ENCODE data around the gene CD68.
A peak's percentile ranks its signal among the peaks of the same experiment; 100 is the strongest.

The CD68 gene, protein sequence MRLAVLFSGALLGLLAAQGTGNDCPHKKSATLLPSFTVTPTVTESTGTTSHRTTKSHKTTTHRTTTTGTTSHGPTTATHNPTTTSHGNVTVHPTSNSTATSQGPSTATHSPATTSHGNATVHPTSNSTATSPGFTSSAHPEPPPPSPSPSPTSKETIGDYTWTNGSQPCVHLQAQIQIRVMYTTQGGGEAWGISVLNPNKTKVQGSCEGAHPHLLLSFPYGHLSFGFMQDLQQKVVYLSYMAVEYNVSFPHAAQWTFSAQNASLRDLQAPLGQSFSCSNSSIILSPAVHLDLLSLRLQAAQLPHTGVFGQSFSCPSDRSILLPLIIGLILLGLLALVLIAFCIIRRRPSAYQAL

DNA sequence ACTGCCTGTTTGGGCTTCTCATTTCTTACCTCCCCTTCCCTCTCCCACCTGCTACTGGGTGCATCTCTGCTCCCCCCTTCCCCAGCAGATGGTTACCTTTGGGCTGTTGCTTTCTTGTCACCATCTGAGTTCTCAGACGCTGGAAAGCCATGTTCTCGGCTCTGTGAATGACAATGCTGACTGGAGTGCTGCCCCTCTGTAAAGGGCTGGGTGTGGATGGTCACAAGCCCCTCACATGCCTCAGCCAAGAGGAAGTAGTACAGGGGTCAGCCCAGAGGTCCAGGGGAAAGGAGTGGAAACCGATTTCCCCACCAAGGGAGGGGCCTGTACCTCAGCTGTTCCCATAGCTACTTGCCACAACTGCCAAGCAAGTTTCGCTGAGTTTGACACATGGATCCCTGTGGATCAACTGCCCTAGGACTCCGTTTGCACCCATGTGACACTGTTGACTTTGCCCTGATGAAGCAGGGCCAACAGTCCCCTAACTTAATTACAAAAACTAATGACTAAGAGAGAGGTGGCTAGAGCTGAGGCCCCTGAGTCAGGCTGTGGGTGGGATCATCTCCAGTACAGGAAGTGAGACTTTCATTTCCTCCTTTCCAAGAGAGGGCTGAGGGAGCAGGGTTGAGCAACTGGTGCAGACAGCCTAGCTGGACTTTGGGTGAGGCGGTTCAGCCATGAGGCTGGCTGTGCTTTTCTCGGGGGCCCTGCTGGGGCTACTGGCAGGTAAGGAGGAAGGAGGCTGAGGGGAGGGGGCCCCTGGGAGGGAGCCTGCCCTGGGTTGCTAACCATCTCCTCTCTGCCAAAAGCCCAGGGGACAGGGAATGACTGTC lies at the start of gene CD68:
TSS of gene CD68 (plus strand) at position 638 of the 833 bp plus-strand sequence. CDS start at position 678, 40 bp downstream.
- peak; percentile 88 for DNase-seq (ENCODE audit: low spot score)

DNA sequence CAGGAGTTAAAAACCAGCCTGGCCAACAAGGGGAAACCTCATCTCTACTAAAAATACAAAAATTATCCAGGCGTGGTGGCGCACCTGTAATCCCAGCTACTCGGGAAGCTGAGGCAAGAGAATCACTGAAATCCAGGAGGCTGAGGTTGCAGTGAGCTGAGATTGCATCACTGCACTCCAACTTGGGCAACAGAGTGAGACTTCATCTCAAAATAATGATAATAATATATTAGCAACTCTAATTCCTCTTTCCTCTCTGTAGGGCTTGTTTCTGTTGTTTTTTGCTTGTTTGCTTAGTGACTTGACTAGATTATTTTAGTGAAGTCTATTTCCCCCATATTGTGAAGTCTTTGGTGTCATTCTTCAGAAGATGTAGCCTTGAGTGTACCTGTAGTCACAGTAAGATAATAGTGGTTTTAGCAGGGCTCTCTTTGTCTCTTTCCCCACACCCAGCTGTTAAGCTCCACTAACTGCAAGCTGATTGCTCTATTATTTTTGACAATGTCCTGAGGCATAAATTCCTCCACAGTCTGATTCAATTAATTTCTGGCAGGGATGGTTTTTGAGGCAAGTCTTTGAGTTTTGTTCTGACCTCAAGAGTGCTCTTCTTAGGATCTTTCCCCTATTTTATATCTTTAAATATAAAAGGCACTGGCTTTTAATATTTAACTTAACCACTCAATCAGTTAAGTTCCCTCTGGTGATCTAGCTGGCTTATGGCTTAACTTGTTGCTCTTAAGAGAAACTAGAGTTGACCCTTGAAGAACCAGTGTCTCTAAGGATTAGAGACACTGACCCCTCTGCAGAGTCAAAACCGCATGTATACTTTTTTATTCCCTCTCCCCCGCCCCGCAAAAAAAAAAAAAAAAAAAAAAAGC lies 49.2 kb upstream of the CD68 start:
- no peak for DNase-seq (ENCODE audit: low spot score)

DNA sequence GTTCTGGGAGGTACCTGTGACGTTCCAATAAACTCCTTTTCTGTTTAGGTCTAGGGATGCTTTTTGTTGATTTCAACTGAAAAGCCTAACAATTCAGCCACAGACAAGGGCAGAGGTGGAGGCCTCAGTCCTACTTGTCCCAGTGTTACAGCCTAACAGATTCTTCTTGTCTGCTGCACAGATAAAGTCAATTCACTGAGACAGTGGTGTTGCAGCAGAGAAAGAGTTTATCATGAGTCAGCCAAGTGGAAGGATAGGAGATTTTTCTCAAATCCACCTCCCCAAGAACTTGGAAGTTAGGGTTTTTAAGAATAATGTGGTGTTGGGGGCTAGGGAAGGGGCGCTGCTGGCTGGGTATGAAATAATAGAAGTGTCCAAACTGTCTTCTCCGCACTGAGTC lies 41.4 kb upstream of the CD68 start:
- no peak for DNase-seq (ENCODE audit: low spot score)

DNA sequence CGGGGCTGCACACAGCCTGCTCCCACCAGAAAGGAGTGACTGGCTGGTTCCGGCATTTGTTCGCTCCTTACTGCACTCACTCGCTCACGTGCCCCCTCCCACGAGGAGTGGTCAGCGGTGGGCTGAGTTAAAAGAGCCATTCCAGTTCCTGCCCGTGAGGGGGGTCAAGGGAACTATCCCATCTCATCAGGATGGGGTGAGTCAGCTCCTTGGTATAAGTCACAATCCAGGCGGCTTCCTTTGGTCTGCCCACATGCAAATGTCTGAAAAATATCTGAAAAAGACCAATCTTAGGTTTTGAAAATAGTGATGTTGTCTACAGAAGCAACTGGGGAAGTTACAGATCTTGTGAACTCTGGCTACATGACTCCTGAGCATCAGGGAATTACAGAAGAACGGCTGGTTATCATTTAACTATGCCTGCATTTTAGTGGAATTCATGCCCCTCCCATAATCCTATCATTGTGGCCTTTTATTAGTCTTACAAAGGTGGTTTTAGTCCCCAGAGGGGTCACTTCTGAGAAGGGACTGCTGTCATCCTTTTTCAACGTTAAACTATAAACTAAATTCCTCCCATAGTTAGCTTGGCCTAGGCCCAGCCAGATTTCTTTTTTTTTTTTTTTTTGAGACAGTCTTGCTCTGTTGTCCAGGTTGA lies 40.4 kb upstream of the CD68 start:
- DNase-seq (ENCODE audit: low spot score) = no peak

DNA sequence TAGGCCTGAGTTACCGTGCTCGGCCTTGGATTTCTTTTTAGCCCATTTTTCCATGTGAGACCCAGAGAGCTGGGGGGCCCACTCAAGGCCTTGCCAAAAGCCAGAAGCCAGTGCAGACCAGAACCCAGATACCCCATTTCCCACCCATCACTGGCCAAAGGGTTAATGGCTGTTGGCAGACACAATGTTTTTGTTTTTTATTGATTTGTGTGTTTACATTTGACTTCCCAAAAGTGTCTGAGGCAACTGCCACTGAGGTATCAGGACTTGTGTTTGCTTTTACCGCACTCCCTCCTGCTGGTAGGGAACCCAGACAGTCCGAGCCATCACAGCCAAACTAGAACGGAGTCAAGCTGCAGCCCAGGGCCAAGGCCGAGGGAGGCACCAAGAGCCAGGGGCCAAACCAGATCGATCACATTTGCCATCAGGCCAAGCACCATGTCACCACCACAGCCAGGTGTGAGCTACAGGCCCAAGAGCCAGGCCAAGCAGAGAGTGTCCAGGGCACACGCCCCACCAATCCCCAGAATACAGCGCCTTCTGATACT lies 38.3 kb upstream of the CD68 start:
- no peak for DNase-seq (ENCODE audit: low spot score)

DNA sequence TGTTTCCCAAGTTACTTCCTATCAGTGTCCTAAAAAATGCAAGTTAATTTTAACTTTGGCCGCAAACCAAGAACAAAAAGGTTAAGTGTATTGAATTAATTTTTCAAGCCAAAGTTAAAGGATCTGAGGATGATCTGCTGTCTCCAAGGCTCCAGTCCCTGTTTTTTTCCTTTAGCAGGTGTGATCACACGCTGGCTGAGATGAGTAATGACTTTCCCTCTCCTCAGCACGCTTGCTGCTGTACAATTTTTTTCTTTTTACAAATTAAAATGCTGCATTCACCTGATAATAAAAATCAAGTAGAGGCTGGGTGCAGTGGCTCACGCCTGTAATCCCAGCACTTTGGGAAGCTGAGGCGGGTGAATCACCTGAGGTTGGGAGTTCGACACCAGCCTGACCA lies 34.5 kb upstream of the CD68 start:
- no peak for DNase-seq (ENCODE audit: low spot score)

DNA sequence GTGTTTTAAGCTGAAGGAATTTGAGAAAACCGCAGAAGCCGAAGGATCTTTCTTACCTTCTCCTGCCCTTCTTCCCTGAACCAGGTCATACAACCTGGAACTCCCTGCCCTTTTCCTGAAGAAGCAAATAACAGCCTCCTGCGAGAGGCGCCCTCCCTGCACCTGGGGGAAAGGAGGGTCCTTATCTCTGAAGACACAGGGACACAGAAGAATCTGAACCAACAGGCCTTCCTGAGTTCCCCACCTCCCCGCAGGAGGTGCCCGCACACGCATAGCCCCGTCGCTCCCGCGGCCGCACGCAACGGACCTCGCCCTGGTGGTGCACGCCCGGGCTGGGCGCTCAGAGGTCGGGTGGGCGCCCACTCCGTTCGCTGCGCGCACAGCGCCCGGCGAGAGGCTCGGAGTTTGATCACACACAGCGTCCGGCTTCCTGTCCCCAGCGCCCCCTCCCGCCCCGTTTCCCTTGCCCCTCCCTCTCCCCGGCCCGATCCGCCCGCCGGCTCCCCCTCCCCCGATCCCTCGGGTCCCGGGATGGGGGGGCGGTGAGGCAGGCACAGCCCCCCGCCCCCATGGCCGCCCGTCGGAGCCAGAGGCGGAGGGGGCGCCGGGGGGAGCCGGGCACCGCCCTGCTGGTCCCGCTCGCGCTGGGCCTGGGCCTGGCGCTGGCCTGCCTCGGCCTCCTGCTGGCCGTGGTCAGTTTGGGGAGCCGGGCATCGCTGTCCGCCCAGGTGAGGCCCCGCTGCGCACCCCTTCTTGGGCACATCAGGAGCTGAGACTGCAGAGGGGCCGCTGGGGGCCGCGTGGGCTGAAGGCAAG lies 30.6 kb upstream of the CD68 start, which contains the start of gene TNFSF12:
TSS of gene TNFSF12 (plus strand) at position 474 of the 816 bp plus-strand sequence. CDS start at position 570, 96 bp downstream.
- DNase-seq (ENCODE audit: low spot score) = peak; percentile 27

DNA sequence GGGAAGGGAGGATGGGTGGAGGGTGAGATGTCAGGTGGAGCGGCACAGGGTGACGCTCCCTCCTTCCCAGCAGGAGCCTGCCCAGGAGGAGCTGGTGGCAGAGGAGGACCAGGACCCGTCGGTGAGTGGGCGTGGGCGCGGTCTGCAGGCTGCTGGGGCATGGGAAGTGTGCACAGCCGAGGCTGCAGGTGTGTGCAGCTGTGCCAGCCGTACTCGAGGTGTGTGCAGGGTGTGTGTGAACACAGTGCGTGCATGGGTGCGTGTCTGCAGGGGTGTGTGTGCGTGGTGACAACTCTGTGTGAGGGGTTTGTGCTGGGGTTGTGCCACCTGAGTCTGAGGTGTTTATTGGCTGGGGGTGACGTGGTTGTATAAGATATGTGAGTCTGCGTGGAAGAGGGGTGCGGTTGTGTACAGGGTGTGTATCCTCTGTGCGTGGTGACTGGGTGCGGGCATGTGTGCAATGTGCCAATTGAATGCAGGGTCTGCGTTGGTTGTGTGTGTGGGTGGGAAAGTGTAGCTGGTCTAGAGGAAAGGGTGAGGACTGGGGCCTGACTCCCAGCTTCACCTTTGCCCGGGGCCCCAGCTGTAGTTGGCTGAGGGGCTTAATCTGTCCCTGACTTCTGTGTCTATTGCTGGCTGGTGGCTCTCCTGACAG lies 29.9 kb upstream of the CD68 start:
- DNase-seq (ENCODE audit: low spot score) = peak; percentile 61

DNA sequence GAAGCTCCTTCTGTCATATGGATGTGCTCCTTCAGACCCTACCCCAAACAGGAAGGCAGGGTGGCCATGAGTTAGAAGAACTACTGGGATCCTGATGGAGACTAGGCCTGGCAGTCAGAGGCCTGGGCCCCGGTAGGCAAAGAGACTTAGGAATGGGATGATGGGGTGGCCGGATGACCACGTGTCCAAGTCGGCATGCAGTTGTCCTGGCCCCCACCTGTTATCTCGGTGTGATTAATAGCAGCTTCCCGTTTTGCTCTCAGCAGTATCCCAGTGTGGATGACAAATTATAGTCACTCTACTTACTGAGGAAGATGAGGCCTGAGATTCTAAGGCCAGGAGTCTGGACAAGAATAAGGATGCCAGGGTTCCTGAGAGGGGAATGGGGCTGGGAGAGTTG lies 29.1 kb upstream of the CD68 start:
- no peak for DNase-seq (ENCODE audit: low spot score)

DNA sequence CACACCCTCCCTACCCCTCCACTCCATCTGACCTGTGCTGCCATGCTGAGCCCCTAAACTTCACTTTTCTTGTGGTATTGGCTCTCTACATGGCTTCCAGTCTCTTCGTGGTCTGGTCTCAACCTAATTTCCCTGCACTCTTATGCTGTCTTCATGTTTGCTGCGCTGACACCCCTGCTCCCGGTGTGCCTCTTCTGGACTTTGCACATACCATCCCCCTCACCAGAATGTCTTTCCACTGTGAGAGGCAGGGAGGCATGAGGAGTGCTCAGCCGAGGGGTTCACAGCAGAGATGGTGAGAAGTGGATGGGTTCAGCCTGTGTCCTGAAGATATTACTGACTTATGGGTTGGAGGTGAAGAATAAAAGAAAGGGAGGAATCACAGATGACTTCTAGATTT lies 28.0 kb upstream of the CD68 start:
- DNase-seq (ENCODE audit: low spot score) = no peak

DNA sequence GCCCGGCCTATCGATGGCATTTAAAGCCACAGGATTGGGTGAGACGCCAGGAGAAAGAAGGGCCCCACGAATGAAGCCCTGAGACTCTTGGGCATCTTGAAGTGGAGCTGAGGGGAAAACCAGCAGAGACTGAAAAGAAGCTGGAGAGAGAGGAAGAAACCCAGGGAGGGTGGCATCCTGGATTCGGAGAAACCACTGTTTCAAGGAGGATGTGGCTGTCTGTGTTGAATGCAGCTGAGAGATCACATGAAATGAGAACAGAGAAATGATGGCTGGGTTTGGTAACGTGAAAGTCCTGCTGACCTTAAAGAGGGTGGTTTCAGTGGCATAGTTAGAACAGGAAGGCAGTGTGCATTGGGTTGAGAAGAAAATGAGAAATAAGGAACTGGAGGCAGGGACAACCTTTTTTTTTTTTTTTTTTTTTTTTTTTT lies 26.8 kb upstream of the CD68 start:
- DNase-seq (ENCODE audit: low spot score) = no peak

DNA sequence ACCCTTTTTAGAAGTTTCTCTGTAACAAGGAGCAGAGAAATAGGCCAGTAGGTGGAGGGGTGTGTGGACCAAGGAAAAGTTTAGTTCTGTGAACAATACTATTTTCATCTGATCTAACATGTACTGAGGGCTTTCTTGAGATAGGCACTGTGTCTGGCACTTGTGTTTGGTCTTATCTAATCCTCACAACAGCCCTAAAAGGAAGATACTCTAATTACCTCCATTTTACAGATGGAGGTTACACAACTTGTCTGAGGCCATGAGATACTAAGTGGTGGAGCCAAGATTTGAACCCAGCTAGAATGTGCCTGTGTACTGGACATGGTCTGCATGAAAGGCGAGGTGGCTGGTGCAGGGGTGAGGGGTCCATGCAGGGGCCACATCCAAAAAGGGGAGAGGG lies 26.1 kb upstream of the CD68 start:
- DNase-seq (ENCODE audit: low spot score) = no peak

DNA sequence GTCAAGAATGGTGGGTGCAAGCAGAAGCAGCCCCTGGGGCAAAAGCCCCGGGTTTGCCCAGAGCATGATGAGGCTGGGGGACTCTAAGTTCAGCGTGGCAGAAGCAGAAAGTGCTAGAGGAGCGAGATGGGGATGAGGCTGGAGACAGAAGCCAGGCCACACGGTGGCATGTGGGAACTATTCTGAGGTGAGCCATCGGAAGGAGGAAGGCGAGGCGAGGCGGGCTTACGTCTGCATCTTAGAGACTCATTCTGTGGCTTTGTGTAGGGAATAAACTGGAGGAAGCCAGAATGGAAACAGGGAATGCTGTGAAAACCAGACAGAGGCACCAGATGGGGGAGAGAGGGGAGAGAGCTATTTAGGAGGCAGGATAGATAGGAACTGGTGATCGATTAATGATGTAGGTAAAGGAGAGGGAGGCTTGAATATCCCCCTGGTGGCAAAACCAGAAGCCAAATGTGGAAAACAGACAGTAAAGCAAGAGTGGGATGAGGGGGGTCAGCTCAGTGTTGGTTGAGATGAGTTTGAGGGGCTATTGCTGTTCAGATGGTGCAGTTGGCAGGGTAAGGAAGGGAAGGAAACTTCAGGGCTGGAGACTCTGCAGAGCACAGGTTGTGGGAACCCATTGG lies 24.0 kb upstream of the CD68 start:
- DNase-seq (ENCODE audit: low spot score) = no peak

DNA sequence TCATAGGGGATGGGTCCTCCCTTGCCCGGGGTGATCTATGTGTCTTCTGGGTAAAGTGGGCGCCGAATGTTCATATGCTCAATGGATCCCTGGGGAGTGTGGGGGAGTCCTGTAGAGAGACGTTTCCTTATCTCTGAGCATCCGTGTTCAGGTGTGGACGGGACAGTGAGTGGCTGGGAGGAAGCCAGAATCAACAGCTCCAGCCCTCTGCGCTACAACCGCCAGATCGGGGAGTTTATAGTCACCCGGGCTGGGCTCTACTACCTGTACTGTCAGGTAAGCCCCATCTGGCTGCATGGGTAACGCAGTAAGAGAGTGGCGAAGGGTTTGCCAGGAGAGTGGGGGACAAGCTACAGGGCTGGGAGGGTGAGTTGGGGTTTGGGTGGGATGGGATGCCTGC lies 22.8 kb upstream of the CD68 start:
- DNase-seq (ENCODE audit: low spot score) = no peak

DNA sequence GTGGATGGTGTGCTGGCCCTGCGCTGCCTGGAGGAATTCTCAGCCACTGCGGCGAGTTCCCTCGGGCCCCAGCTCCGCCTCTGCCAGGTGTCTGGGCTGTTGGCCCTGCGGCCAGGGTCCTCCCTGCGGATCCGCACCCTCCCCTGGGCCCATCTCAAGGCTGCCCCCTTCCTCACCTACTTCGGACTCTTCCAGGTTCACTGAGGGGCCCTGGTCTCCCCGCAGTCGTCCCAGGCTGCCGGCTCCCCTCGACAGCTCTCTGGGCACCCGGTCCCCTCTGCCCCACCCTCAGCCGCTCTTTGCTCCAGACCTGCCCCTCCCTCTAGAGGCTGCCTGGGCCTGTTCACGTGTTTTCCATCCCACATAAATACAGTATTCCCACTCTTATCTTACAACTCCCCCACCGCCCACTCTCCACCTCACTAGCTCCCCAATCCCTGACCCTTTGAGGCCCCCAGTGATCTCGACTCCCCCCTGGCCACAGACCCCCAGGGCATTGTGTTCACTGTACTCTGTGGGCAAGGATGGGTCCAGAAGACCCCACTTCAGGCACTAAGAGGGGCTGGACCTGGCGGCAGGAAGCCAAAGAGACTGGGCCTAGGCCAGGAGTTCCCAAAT lies 22.2 kb upstream of the CD68 start:
- no peak for DNase-seq (ENCODE audit: low spot score)

DNA sequence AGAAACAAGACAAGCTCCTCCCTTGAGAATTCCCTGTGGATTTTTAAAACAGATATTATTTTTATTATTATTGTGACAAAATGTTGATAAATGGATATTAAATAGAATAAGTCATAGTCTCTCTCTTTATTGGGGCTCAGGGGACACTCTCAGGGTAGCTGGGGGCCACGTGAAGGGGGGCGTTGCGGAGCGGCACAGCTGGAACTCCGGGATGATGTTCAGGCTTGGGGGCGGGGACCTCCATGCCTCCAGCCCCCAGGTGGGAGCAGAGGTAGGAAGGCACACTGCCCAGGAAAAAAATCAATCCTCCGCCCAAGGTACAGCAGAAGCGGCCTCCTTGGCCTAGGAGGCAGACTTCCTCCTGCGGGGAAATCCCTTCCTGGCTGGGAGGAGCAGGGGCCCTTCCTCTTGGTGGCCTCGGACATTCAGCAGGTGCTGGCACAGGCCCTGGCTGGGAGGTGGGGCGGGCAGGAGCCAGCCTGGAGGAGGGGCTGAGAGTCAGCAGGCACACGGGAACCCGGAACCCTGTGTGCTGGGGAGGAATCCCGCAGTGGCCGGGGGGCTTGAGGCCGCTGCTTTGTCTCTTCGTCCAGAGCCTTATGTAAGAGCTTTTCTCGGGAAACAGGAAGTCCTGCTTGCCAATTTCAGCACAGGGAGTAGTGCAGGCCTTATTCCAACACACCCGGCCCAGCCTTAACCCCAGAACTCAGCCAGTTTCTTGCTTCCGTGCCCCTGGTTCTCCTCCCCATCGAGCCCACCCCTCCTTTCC lies 21.5 kb upstream of the CD68 start:
- DNase-seq (ENCODE audit: low spot score) = peak; percentile 52

DNA sequence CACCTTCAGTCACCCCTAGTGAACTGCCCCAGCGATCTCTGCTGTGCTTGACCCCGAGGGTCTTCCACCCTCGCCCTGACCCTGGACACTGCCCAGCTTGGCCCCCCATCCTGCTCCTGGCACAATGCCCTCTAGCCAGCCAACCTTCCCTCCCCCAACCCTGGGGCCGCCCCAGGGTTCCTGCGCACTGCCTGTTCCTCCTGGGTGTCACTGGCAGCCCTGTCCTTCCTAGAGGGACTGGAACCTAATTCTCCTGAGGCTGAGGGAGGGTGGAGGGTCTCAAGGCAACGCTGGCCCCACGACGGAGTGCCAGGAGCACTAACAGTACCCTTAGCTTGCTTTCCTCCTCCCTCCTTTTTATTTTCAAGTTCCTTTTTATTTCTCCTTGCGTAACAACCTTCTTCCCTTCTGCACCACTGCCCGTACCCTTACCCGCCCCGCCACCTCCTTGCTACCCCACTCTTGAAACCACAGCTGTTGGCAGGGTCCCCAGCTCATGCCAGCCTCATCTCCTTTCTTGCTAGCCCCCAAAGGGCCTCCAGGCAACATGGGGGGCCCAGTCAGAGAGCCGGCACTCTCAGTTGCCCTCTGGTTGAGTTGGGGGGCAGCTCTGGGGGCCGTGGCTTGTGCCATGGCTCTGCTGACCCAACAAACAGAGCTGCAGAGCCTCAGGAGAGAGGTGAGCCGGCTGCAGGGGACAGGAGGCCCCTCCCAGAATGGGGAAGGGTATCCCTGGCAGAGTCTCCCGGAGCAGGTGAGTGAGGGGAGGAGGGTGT lies 20.7 kb upstream of the CD68 start, which contains the start of gene TNFSF13:
TSS of gene TNFSF13 (plus strand) at position 207 of the 776 bp plus-strand sequence. CDS start at position 497, 290 bp downstream.
- DNase-seq (ENCODE audit: low spot score) = no peak
